ENCODE measurements around the gene APOC3. TPM values are rescaled to one million over a fixed set of nuclear protein-coding genes. Genes with fewer than 3 reads are reported as not detected.
"Not testable (repeated sequence)": the region's sequence is repeated elsewhere in the genome, so short reads cannot be mapped to it uniquely, and the experiment has no call there.

The APOC3 gene
- total RNA-seq, 1 donor from 2014 or later = not detected

DNA sequence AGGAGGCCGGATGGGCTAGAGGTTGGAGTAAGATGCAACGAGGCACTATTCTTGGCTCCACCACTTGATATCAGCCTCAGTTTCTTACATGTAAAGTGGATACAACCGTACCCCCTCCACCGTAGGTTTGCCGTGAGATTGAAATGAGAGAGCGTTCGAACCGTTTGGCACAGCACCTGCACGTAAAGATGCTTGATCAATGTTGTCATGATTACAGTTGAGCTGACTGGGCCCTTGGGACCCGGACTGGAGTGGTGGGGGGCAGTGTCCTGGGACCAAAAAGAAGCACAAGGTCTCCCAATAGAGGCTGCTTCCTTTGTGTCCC, 3.7 kb downstream of the APOC3 start:
- Mint-ChIP-seq H3K4me1 (ENCODE audit: low read depth) (peaks cover 20% of the 10 kb centered on the region), H3K9me3 (ENCODE audit: low read depth) (no peaks in the 10 kb centered on the region), H3K4me3 (ENCODE audit: unreplicated experiment) (no peak overlapping the region), H3K36me3 (ENCODE audit: low read depth) (no peaks in the 10 kb centered on the region), H3K27ac (ENCODE audit: unreplicated experiment) (no peak overlapping the region), H3K27me3 (ENCODE audit: low read depth) (no peaks in the 10 kb centered on the region)
- TF ChIP-seq, protein P1, sequence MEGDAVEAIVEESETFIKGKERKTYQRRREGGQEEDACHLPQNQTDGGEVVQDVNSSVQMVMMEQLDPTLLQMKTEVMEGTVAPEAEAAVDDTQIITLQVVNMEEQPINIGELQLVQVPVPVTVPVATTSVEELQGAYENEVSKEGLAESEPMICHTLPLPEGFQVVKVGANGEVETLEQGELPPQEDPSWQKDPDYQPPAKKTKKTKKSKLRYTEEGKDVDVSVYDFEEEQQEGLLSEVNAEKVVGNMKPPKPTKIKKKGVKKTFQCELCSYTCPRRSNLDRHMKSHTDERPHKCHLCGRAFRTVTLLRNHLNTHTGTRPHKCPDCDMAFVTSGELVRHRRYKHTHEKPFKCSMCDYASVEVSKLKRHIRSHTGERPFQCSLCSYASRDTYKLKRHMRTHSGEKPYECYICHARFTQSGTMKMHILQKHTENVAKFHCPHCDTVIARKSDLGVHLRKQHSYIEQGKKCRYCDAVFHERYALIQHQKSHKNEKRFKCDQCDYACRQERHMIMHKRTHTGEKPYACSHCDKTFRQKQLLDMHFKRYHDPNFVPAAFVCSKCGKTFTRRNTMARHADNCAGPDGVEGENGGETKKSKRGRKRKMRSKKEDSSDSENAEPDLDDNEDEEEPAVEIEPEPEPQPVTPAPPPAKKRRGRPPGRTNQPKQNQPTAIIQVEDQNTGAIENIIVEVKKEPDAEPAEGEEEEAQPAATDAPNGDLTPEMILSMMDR (IDR thresholded peaks at IDR 0.05) = no peak
- DNase-seq (ENCODE audit: low spot score) = no peak

DNA sequence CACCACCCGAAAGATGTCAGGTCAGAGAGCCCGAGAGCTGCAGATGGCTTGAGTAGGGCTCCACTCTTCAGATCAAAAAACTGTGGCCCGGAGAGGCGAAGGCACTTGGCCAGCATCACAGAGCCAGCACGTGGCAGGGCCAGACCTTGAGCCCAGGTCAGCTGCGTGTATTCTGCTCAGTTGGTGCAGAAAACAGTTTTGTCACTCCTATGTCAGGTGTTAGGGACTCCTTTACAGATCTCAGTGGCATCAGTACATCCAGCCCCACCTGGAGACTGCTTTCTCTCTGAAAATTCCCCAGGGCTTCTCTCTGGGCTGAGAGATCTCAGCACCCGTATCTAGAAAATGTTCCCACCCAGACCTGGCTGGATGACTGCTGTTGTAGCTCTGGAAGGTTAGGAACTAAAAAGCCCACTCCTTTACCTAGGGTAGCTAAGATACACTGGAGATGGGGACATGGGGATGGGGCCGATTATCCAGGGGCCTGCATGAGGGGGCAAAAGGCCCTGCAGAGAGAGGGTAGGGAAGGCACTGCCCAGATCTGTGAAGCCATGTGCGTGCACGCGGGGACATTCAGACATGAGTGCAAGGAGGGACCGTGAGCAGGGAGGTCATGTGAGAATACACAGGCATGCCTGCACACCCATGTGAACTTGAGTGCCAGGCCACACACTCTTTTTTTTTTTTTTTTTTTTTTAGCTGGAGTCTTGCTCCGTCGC, 4.3 kb downstream of the APOC3 start:
- no peak for DNase-seq (ENCODE audit: low spot score)
- Mint-ChIP-seq H3K36me3 (ENCODE audit: low read depth) (no peaks in the 10 kb centered on the region), H3K4me3 (ENCODE audit: unreplicated experiment) (no peak overlapping the region), H3K9me3 (ENCODE audit: low read depth) (no peaks in the 10 kb centered on the region), H3K27me3 (ENCODE audit: low read depth) (no peaks in the 10 kb centered on the region), H3K4me1 (ENCODE audit: low read depth) (peaks cover 15% of the 10 kb centered on the region), H3K27ac (ENCODE audit: unreplicated experiment) (no peak overlapping the region)
- TF ChIP-seq, protein P1 (IDR thresholded peaks at IDR 0.05) = no peak

DNA sequence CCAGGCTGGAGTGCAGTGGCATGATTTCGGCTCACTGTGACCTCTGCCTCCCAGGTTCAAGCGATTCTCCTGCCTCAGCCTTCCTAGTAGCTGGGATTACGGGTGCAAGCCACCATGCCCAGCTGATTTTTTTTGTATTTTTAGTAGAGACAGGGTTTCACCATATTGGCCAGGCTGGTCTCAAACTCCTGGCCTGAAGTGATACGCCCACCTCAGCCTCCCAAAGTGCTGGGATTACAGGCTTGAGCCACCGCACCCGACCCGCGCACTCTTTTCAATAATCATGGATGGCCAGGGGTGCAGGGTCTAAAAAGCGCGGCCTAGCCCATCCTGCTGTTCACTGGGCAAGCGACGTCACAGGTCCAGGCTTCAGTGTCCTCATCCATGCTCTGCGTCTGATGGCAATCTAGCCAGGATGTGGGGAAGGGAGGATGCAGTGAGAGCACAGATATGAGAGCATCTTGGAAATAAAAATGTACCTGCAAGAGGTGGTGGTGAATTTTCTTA, 4.9 kb downstream of the APOC3 start:
- not testable (repeated sequence) for H3K27me3 Mint-ChIP-seq (ENCODE audit: low read depth); H3K36me3 Mint-ChIP-seq (ENCODE audit: low read depth); H3K9me3 Mint-ChIP-seq (ENCODE audit: low read depth); H3K27ac Mint-ChIP-seq (ENCODE audit: unreplicated experiment); DNase-seq (ENCODE audit: low spot score)
- H3K4me3 Mint-ChIP-seq (ENCODE audit: unreplicated experiment) = peak overlapping the region; percentile 8
- H3K4me1 Mint-ChIP-seq (ENCODE audit: low read depth) = peaks cover 11% of the 10 kb centered on the region

DNA sequence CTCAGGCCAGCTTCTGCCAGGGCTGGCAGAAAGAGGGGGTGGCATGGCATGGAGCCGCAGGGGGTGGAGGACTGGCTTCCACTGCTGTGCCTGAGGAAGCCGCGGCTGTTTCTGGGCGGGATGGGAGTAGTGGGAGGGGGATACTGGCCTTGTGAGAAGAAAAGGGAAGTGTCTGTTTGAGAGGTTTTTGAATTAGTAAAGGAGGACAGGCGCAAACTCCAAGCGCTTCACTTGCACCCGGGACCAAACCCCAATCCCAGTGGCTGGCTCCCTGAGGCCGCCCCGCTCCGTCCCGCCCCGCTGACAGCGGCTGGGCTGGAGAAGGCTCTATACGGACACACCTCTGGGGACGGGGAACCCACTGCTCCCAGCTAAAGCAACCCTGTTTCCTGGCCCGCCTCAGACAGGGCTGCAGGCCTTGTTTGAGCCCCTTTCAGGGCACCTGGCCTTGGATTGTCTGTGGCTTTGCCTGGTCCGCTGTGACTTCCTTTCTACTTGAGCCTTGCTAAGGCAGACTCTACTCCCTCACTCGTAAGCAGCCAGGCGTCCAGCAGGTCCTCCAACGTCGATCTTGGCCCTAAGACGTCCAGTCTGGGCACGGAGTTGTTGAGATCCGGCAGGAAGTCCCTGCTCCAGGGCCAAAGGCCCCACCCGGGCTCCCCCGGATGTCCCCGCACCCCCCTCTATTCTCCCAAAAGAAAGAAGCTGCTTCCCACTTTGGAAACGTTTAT, 5.5 kb downstream of the APOC3 start:
- H3K27me3 Mint-ChIP-seq (ENCODE audit: low read depth) = no peaks in the 10 kb centered on the region
- no peaks in the 10 kb centered on the region for H3K9me3 Mint-ChIP-seq (ENCODE audit: low read depth)
- peak overlapping the region; percentile 59 for H3K4me3 Mint-ChIP-seq (ENCODE audit: unreplicated experiment)
- DNase-seq (ENCODE audit: low spot score) = no peak
- no peaks in the 10 kb centered on the region for H3K36me3 Mint-ChIP-seq (ENCODE audit: low read depth)
- no peak overlapping the region for H3K27ac Mint-ChIP-seq (ENCODE audit: unreplicated experiment)
- TF ChIP-seq, protein P1 (IDR thresholded peaks at IDR 0.05) = no peak
- H3K4me1 Mint-ChIP-seq (ENCODE audit: low read depth) = peaks cover 9% of the 10 kb centered on the region

DNA sequence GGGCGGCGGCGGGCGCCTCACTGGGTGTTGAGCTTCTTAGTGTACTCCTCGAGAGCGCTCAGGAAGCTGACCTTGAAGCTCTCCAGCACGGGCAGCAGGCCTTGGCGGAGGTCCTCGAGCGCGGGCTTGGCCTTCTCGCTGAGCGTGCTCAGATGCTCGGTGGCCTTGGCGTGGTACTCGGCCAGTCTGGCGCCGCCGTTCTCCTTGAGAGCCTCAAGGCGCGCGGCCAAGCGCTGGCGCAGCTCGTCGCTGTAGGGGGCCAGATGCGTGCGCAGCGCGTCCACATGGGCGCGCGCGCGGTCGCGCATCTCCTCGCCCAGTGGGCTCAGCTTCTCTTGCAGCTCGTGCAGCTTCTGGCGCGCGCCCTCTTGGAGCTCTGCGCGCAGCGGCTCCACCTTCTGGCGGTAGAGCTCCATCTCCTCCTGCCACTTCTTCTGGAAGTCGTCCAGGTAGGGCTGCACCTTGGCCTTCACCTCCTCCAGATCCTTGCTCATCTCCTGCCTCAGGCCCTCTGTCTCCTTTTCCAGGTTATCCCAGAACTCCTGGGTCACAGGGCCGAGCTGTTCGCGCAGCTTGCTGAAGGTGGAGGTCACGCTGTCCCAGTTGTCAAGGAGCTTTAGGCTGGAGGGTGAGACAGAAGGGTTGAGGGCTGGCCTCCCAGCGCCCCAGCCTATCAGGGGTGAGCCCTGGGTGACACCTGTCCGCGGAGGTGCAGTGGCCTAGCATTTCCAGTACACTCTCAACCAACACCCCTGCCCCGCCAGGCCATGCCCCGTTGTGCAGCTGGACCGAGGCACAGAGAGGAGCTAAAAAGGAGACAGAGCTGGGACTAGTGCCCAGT, 6.3 kb downstream of the APOC3 start:
- TF ChIP-seq, protein P1 (IDR thresholded peaks at IDR 0.05) = peak; percentile 83
- Mint-ChIP-seq H3K36me3 (ENCODE audit: low read depth) (no peaks in the 10 kb centered on the region), H3K27ac (ENCODE audit: unreplicated experiment) (no peak overlapping the region), H3K27me3 (ENCODE audit: low read depth) (no peaks in the 10 kb centered on the region), H3K9me3 (ENCODE audit: low read depth) (no peaks in the 10 kb centered on the region), H3K4me3 (ENCODE audit: unreplicated experiment) (peak overlapping the region; percentile 59), H3K4me1 (ENCODE audit: low read depth) (peaks cover 9% of the 10 kb centered on the region)
- no peak for DNase-seq (ENCODE audit: low spot score)
